ENCODE data around the gene SMIM13. TPM values are rescaled to one million over a fixed set of nuclear protein-coding genes. Genes with fewer than 3 reads are reported as not detected.

SMIM13 gene
- total RNA-seq, 2 donors from 2014 or later = 12.2 TPM

DNA sequence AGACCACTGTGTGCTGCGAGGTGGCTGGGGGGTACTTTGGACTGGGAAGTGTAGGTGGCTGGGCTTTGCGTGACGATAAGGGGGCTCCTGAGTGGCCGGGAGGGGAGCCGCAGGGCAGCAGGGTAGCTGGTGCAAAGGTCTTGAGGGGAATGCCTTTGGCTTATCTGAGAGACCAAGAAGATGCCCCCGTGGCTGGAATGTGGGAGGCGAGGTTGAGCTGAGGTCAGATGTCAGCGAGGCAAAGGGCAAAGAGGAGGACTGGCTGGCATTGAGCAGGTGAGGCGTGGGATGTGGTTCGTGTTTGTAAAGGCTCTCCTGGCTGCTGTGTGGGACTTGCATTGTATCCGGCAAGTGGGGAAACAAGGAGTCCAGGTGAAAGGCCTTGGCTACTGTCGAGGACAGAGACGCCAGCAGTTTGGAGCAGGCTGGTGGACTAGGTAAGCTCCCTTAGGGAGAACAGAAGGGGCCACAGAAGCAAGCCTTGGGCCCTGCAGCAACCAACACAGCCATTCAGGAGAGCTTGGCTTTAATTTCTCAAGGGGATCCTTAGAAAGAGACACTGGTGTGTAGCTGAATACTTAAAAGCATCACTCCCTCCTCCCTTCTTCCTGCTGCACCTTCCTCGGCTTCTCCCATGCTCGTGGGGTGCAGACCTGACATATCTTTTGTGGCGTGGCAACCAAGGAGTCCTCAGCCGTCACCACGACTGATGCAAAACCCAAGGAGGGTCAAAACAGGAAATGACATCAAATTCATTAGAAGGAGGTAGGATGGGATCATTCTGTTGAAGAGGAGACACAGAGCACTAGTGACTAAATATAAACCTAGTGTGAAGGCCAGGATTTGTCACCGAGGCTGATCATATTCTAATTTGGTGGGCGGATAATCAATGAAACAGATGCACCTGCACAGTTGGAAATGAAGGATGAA, 71.3 kb downstream of the SMIM13 start:
- Mint-ChIP-seq H3K4me1 (peaks cover 2% of the 10 kb centered on the region), H3K9me3 (no peaks in the 10 kb centered on the region), H3K4me3 (no peak overlapping the region), H3K27me3 (ENCODE audit: insufficient read depth) (no peaks in the 10 kb centered on the region), H3K27ac (no peak overlapping the region), H3K36me3 (ENCODE audit: low read depth) (no peaks in the 10 kb centered on the region)
- Histone ChIP-seq H3K9ac (ENCODE audit: extremely low read depth, low read length, poor library complexity, severe bottlenecking) (no peak overlapping the region), H3K4me3 (ENCODE audit: low read length) (no peak overlapping the region), H3K9me3 (ENCODE audit: control insufficient read depth, low read length) (no peaks in the 10 kb centered on the region), H3K4me1 (ENCODE audit: control insufficient read depth, insufficient read depth, low read length) (no peaks in the 10 kb centered on the region), H3K36me3 (ENCODE audit: control insufficient read depth, insufficient read depth, low read length) (no peaks in the 10 kb centered on the region), H3K27me3 (ENCODE audit: control insufficient read depth, insufficient read depth, low read length, poor library complexity, severe bottlenecking) (no peaks in the 10 kb centered on the region), H3K27ac (ENCODE audit: low read depth, low read length) (no peak overlapping the region)
- TF ChIP-seq, protein P1, sequence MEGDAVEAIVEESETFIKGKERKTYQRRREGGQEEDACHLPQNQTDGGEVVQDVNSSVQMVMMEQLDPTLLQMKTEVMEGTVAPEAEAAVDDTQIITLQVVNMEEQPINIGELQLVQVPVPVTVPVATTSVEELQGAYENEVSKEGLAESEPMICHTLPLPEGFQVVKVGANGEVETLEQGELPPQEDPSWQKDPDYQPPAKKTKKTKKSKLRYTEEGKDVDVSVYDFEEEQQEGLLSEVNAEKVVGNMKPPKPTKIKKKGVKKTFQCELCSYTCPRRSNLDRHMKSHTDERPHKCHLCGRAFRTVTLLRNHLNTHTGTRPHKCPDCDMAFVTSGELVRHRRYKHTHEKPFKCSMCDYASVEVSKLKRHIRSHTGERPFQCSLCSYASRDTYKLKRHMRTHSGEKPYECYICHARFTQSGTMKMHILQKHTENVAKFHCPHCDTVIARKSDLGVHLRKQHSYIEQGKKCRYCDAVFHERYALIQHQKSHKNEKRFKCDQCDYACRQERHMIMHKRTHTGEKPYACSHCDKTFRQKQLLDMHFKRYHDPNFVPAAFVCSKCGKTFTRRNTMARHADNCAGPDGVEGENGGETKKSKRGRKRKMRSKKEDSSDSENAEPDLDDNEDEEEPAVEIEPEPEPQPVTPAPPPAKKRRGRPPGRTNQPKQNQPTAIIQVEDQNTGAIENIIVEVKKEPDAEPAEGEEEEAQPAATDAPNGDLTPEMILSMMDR (conservative IDR thresholded peaks at IDR 0.05) = no peak
- no peak for DNase-seq
- 88 to 92% methylated on average over 16 to 20 of the region's 20 CpGs for WGBS, 2 experiments (ENCODE audit: insufficient coverage in 1 of 2, insufficient read length in 1 of 2)

DNA sequence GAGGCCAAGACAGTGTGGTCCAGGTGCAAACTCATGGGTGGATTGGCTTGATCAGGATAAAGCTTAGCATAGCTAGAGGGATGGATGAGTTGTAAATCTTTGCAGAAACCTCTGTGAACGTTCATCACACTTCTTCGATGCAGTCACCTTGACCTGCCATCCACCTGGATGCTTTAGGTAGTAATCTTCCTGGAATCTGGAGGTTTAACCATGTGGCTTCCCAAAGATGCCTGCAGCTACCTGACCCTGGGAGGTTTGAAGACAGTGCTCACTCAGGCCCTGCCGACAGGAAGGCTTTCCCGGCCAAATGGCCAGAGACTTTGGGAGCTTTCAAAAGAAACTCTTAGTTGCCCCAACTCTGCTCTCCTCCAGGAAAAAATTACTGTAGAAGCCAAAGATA, 73.3 kb downstream of the SMIM13 start:
- Histone ChIP-seq H3K9me3 (ENCODE audit: control insufficient read depth, low read length) (no peaks in the 10 kb centered on the region), H3K27ac (ENCODE audit: low read depth, low read length) (no peak overlapping the region), H3K4me1 (ENCODE audit: control insufficient read depth, insufficient read depth, low read length) (no peaks in the 10 kb centered on the region), H3K4me3 (ENCODE audit: low read length) (no peak overlapping the region), H3K9ac (ENCODE audit: extremely low read depth, low read length, poor library complexity, severe bottlenecking) (no peak overlapping the region), H3K36me3 (ENCODE audit: control insufficient read depth, insufficient read depth, low read length) (no peaks in the 10 kb centered on the region), H3K27me3 (ENCODE audit: control insufficient read depth, insufficient read depth, low read length, poor library complexity, severe bottlenecking) (no peaks in the 10 kb centered on the region)
- TF ChIP-seq, protein P1 (conservative IDR thresholded peaks at IDR 0.05) = no peak
- Mint-ChIP-seq H3K4me1 (no peaks in the 10 kb centered on the region), H3K4me3 (no peak overlapping the region), H3K27me3 (ENCODE audit: insufficient read depth) (no peaks in the 10 kb centered on the region), H3K36me3 (ENCODE audit: low read depth) (no peaks in the 10 kb centered on the region), H3K27ac (no peak overlapping the region), H3K9me3 (peaks cover 8% of the 10 kb centered on the region)
- DNase-seq = no peak
- 72 to 80% methylated on average over 3 to 4 of the region's 4 CpGs for WGBS, 2 experiments (ENCODE audit: insufficient coverage in 1 of 2, insufficient read length in 1 of 2)

DNA sequence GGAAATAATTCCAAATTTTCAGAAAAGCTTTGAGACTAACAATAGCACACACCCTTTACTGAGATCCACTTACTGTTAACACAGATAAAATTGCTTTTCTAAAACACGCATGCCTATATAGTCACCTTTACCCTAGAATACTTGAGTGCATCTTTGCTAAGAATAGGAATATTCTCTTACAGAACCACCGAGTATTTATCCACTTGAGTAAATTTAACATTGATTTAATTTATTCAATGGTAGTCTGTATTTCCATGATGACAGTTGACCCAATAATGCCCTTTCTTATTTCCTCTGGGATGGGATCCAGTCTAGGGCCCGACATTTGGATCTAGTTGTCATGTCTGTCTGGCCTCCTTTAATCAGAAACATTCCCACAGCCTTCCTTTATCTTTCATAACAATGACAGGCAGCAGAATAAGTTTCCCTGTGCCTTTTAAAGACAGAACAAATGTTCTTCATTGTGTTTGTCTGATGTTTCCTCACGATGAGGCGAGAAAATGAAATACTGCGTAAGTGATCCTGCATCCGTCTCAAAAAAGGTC, 74.5 kb downstream of the SMIM13 start:
- WGBS, 2 experiments (ENCODE audit: insufficient coverage in 1 of 2, insufficient read length in 1 of 2) = 92 to 95% methylated on average over 6 to 7 of the region's 7 CpGs
- peaks cover 6% of the 10 kb centered on the region for H3K4me1 Mint-ChIP-seq
- H3K27ac Mint-ChIP-seq = no peak overlapping the region
- H3K27ac ChIP-seq (ENCODE audit: low read depth, low read length) = no peak overlapping the region
- H3K36me3 Mint-ChIP-seq (ENCODE audit: low read depth) = no peaks in the 10 kb centered on the region
- peaks cover 10% of the 10 kb centered on the region for H3K9me3 Mint-ChIP-seq
- no peak overlapping the region for H3K9ac ChIP-seq (ENCODE audit: extremely low read depth, low read length, poor library complexity, severe bottlenecking)
- no peaks in the 10 kb centered on the region for H3K27me3 ChIP-seq (ENCODE audit: control insufficient read depth, insufficient read depth, low read length, poor library complexity, severe bottlenecking)
- H3K36me3 ChIP-seq (ENCODE audit: control insufficient read depth, insufficient read depth, low read length) = no peaks in the 10 kb centered on the region
- H3K27me3 Mint-ChIP-seq (ENCODE audit: insufficient read depth) = no peaks in the 10 kb centered on the region
- no peak overlapping the region for H3K4me3 Mint-ChIP-seq
- H3K9me3 ChIP-seq (ENCODE audit: control insufficient read depth, low read length) = no peaks in the 10 kb centered on the region
- H3K4me3 ChIP-seq (ENCODE audit: low read length) = no peak overlapping the region
- no peaks in the 10 kb centered on the region for H3K4me1 ChIP-seq (ENCODE audit: control insufficient read depth, insufficient read depth, low read length)
- DNase-seq = no peak
- TF ChIP-seq, protein P1 (conservative IDR thresholded peaks at IDR 0.05) = no peak
